Activated T-helper 2 cell treated with anti-CD3 and anti-CD28 coated beads, Interferon-gamma antibody, Interleukin-2, Interleukin-4, amounts not matched to agents 10 μg/mL and 5 μg/mL and 100 μg/mL, durations not matched to agents 14 hours and 24 hours and 36 hours (primary cell): ENCODE data around the gene BCL7C. TPM values are rescaled to one million over a fixed set of nuclear protein-coding genes. Genes with fewer than 3 reads are reported as not detected.
"Not testable (repeated sequence)": the region's sequence is repeated elsewhere in the genome, so short reads cannot be mapped to it uniquely, and the experiment has no call there.

Experiments used
- DNase-seq: peaks from one replicate; pipeline ENCODE4 v3.0.0; 2021; ENCODE audit warnings: low spot score
- H3K27ac Mint-ChIP-seq: one replicate; pipeline ENCODE4 v1.8.0; 2021; ENCODE audit warnings: mixed read lengths
- H3K27me3 Mint-ChIP-seq: one replicate; pipeline ENCODE4 v1.8.0; 2021; ENCODE audit warnings: low read depth, mixed read lengths
- H3K36me3 Mint-ChIP-seq: one replicate; pipeline ENCODE4 v1.8.0; 2021; ENCODE audit warnings: low read depth, mixed read lengths
- H3K4me1 Mint-ChIP-seq: one replicate; pipeline ENCODE4 v1.8.0; 2021; ENCODE audit warnings: low read depth, mixed read lengths
- H3K4me3 Mint-ChIP-seq: one replicate; pipeline ENCODE4 v1.8.0; 2021; ENCODE audit warnings: low read depth, mild to moderate bottlenecking, moderate library complexity, mixed read lengths
- H3K9me3 Mint-ChIP-seq: one replicate; pipeline ENCODE4 v1.8.0; 2021; ENCODE audit warnings: mixed read lengths
- intact Hi-C: fragments of 100-400 bp; cut with micrococcal nuclease; formaldehyde crosslinking; loops from one replicate; pipeline ENCODE4 v1.15.1; 2023
- total RNA-seq: library from RNA; stranded (reverse); gene quantifications from 2 replicates; pipeline ENCODE4 v1.2.3, GENCODE V29; 2022

BCL7C gene
- total RNA-seq, 1 donor from 2014 or later: 26.8 TPM

DNA sequence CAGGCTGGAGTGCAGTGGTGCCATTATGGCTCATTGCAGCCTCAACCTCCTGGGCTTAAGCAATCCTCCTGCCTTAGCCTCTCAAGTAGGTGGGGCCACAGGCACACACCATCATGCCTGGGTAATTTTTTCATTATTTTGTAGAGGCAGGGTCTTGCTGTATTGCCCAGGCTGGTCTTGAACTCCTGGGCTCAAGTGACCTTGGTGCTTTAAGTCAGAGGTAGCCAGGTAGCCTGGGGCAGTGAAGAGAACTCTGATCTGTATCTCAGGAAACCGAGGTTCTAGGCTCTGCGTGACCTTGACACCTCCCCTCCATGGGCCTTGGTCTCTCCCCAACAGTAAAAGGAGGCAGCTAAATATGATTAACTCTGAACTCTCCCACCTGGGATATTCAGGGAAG is 5.9 kb upstream of the BCL7C start:
- intact Hi-C loops: loop anchor here (1.0 kb wide), 1 partner anchor 43 kb away; no protein-coding TSS in a partner anchor

DNA sequence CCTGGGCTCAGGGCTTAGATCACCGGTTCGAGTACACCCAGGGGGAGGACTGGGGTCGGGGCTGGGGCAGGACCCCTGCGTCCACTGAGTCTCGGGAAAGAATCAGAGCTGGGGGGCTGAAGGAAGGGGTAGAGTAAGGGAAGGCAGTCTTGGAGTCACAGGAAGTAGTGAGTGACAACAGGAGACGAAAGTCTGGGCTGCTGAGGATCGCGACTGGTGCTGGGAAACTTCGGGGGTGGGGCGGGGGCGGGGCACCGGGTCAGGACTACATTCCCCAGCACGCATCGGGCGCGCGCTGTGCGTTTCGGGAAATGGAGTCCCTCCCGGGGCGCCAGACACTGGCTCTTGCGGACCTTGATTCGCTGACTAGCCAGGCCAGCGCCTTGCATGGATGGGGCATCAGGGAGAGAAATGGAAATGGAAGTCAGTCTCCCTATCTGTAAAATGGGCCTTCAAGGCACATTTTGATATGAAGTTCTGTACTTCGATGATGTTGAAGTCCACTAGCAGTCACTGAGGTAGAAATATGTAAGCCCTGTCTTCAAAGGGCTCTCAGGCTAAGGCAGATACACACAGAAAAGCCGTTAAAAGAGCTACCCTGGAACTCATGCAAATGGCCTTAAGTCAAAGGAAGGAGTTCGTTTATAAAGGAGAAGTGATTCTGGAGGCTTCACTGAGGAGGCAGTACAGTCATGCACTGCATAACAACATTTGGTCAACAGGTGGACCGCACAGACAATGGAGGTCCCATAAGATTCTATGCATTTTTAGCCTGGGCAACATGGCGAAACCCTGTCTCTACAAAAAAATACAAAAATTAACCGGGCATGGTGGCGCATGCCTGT is 3.2 kb upstream of the BCL7C start:
- Mint-ChIP-seq H3K4me3 (peak overlapping the region; percentile 59), H3K9me3 (no peaks in the 10 kb centered on the region), H3K27ac (peak overlapping the region; percentile 10), H3K36me3 (no peaks in the 10 kb centered on the region), H3K4me1 (peaks cover 40% of the 10 kb centered on the region), H3K27me3 (no peaks in the 10 kb centered on the region)
- intact Hi-C loops: loop anchor here (1.0 kb wide), 1 partner anchor 26 kb away; the partner anchor contains the start of gene FBXL19
- DNase-seq: peak; percentile 70

More for the DNA sequence above, 5.9 kb upstream of the BCL7C start:
- no peak for DNase-seq
- peaks cover 39% of the 10 kb centered on the region for H3K4me1 Mint-ChIP-seq
- H3K9me3 Mint-ChIP-seq: peaks cover 4% of the 10 kb centered on the region
- H3K36me3 Mint-ChIP-seq: peaks cover 7% of the 10 kb centered on the region
- H3K27ac Mint-ChIP-seq: no peak overlapping the region
- no peak overlapping the region for H3K4me3 Mint-ChIP-seq
- no peaks in the 10 kb centered on the region for H3K27me3 Mint-ChIP-seq

DNA sequence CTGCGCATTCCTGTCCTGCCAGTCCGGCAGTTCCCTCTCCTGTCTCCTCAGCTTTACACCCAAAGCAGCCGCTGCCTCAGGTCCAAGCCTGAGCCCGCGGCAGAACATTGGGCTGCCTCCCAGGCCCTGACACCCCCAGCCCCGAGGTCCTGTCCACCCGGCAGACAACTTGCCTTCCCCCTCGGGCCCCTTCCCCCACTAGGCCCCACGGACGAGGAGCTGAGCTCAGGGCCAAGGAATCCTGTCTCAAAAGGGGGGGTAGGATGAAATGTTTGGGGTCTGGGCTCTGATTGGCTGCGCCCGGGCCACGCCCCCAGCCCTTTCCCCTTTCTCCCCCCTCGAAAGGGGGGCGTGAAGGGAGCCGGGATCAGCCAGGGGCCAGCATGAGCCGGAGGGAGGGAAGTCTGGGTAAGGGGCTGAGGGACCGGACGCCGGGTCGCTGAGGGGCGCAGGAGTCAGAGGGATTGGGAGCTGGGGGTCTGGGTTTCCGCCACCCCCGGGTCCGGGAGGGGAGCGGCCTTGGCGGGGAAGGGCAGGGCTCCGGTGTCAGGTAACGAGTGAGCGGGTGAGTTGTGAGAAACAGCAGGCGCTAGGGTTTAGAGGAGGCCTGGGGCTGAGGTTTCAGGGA is 2.5 kb upstream of the BCL7C start, which contains the start of gene CTF1:
CTF1 (plus strand) TSS at position 354 of the 628 bp plus-strand sequence; CDS start at position 384, 30 bp downstream.
- H3K36me3 Mint-ChIP-seq: peaks cover 2% of the 10 kb centered on the region
- peak within 1 kb of the TSS; percentile 59 for H3K4me3 Mint-ChIP-seq
- peaks cover 38% of the 10 kb centered on the region for H3K4me1 Mint-ChIP-seq
- H3K9me3 Mint-ChIP-seq: no peaks in the 10 kb centered on the region
- H3K27me3 Mint-ChIP-seq: no peaks in the 10 kb centered on the region
- H3K27ac Mint-ChIP-seq: peak within 1 kb of the TSS; percentile 48
- intact Hi-C loops: no loop called here
- DNase-seq: no peak

DNA sequence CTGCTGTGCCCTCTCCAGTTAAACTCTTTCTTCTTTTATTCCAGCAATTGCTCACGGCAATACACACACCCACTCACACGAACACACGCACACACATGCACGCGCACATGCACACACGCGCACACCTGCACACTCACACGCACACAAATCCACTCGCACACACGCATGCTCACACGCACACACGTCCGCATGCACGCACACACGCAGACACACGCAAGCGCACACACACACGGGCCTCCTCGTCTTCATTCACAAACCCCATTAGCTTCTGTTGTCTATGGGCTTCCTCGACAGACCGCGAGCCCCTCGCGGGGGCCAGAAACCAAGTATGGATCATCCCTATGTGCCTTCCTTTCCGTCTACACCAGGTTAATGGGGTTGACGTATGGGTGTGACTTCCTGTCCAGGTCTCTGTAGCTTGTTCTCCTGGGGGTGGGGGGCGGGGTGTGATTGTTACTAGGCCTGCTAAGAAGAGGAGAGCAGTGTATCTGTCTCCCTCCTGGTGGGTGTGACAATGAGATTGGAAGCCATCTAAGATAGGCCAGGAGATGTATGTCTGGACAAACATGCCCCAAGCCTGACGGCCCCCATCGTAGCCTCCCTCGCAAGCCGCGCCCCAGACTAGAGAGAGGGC is 1.9 kb upstream of the BCL7C start:
- Mint-ChIP-seq H3K27ac (peak overlapping the region; percentile 48), H3K4me3 (peak overlapping the region; percentile 13), H3K27me3 (no peaks in the 10 kb centered on the region), H3K9me3 (no peaks in the 10 kb centered on the region), H3K36me3 (peaks cover 5% of the 10 kb centered on the region), H3K4me1 (peaks cover 33% of the 10 kb centered on the region)
- intact Hi-C loops: no loop called here
- DNase-seq: no peak

DNA sequence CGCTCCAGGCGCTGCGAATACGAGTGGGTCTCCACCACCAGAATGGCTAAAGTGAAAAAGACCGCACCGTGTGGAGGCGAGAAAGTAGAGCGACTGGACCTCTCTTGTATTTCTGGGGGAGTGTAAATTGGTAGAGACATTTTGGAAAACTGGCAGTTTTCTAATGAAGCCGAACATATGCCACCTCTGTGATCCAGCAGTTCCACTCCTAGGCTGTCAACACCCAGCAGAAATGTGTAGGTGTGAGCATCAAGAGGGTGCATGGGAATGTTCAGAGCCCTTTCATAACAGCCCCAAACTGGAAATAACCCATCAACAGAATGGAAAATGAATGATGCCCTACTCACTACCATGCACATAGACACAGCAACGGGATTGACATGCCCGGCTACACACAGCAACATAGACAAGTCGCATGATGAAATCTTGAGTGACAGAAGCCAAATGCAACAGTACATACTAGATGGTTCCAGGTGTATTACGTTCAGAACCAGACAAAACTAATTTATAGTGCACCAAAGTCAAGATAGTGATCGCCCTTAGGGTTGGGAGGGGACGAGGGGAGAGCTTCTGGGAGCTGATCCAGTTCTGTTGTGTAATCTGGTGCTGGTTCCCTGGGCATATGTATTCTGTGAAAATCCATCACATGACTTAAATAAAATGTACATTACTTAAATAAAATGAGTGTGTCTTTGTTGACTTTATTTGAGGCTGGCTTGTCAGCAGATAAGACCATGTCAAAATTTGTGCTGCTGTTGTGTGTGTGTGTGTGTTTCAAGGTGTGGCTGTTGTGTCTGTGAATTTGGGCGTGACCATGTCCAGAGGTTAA is 877 bp upstream of the BCL7C start:
- no peaks in the 10 kb centered on the region for H3K9me3 Mint-ChIP-seq
- peaks cover 27% of the 10 kb centered on the region for H3K4me1 Mint-ChIP-seq
- H3K36me3 Mint-ChIP-seq: peaks cover 10% of the 10 kb centered on the region
- no peaks in the 10 kb centered on the region for H3K27me3 Mint-ChIP-seq
- H3K4me3 Mint-ChIP-seq: peak overlapping the region; percentile 67
- DNase-seq: no peak
- peak overlapping the region; percentile 72 for H3K27ac Mint-ChIP-seq
- intact Hi-C loops: loop anchor here (1.0 kb wide), 1 partner anchor 19 kb away; no protein-coding TSS in a partner anchor

DNA sequence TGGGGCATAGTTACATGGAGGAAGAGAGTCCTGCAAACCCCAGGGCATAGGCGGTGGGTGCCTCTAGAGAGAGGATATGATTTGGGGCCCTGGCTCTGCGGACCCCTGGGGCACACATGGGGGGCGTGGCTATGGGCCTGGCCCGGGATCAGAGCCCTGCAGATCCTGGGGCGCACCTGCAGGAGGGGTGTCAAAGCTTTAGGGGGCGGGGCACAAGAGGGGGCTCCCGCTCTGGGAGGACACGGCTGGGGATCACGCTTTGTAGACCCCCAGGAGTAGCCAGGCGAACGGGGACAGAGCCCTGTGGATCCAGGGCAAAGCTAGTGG is 497 bp downstream of the BCL7C start:
- Mint-ChIP-seq H3K27me3 (no peaks in the 10 kb centered on the region), H3K9me3 (no peaks in the 10 kb centered on the region), H3K4me1 (peaks cover 28% of the 10 kb centered on the region), H3K4me3 (peak overlapping the region; percentile 91), H3K36me3 (peaks cover 19% of the 10 kb centered on the region), H3K27ac (peak overlapping the region; percentile 83)
- intact Hi-C loops: no loop called here
- DNase-seq: no peak

DNA sequence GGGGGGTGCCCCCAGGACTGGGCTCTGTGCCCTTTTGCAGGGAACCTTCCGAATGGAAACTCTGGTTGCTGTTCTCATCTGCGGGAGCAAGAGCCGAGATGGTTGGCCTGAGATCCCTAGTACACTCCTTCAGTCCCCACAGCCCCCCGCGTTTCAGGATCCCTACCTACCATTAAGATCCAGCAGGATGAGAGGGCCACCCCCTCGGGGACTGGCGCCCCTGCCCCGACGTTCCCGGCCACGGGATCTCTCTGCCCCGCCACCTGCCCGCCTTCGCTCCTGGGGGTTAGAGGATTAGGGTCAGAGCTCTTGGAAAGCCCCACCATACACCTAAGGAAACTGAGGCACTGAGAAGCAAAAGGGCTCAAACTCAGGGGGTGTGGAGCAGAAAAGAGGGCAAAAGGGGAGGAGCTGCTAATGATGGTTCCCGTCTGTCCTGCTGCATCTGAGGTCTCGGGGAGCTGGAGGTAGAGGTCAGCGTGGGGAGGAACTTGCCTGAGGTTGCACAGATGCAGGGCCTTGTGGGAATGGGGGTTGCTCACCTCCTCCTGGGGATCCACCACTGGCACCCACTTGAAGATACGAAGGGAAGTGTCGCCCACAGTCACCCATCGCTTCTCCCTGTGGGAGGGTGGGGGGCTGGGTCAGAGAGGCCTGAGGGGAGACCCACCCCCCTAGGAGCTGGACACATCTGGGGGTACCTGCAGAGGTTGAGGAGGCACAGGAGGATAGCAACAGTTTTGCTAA is 1.0 kb downstream of the BCL7C start:
- Mint-ChIP-seq H3K4me3 (peak overlapping the region; percentile 91), H3K4me1 (peaks cover 28% of the 10 kb centered on the region), H3K36me3 (peaks cover 19% of the 10 kb centered on the region), H3K27me3 (no peaks in the 10 kb centered on the region), H3K27ac (peak overlapping the region; percentile 83), H3K9me3 (no peaks in the 10 kb centered on the region)
- intact Hi-C loops: no loop called here
- no peak for DNase-seq

DNA sequence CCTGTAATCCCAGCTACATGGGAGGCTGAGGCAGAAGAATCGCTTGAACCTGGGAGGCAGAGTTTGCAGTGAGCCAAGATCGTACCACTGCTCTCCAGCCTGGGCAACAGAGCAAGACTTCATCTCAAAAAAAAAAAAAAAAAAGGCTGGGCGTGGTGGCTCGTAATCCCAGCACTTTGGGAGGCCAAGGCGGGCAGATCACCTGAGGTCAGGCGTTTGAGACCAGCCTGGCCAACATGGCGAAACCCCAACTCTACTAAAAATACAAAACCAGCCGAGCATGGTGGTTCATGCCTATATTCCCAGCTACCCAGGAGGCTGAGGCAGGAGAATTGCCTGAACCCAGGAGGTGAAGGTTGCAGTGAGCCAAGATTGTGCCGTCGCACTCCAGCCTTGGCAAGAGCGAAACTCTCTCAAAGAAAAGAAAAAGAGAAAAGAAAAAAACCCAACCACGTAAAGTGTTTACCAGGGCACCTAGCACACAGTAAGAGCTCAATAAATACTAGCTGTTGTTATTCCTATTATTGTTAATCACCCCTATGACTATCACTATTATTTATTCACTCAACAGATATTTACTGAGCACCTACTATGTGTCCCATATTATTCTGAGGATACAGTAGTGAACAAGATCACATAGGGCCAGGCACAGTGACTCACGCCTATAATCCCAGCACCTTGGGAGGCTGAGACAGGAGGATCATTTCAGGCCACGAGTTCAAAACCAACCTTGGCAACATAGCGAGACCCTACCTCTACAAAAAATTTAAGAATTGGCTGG is 2.6 kb downstream of the BCL7C start:
- intact Hi-C loops, DNase-seq, H3K27me3 Mint-ChIP-seq, H3K27ac Mint-ChIP-seq, H3K9me3 Mint-ChIP-seq: not testable (repeated sequence)
- H3K36me3 Mint-ChIP-seq: peaks cover 25% of the 10 kb centered on the region
- H3K4me3 Mint-ChIP-seq: peak overlapping the region; percentile 26
- peaks cover 23% of the 10 kb centered on the region for H3K4me1 Mint-ChIP-seq

DNA sequence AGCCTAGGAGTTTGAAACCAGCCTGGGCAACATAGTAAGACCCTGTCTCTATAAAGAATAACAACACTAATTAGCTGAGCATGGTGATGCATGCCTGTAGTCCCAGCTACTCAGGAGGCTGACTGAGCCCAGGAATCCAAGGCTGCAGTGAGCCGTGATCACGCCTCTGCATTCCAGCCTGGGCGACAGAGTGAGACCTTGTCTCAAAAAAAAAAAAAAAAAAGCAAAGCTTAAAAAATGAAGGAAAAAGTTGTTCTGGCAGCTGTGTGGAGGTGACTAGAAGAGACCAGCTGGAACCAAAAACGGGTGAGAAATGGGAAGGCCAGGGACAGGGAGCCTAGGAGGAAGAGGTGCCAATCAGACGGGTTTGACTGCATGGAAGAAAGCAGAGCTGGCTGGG is 4.2 kb downstream of the BCL7C start:
- no peaks in the 10 kb centered on the region for H3K9me3 Mint-ChIP-seq
- no peaks in the 10 kb centered on the region for H3K27me3 Mint-ChIP-seq
- H3K36me3 Mint-ChIP-seq: peaks cover 32% of the 10 kb centered on the region
- H3K4me1 Mint-ChIP-seq: peaks cover 21% of the 10 kb centered on the region
- intact Hi-C loops: no loop called here
- no peak for DNase-seq
- no peak overlapping the region for H3K4me3 Mint-ChIP-seq
- H3K27ac Mint-ChIP-seq: no peak overlapping the region

DNA sequence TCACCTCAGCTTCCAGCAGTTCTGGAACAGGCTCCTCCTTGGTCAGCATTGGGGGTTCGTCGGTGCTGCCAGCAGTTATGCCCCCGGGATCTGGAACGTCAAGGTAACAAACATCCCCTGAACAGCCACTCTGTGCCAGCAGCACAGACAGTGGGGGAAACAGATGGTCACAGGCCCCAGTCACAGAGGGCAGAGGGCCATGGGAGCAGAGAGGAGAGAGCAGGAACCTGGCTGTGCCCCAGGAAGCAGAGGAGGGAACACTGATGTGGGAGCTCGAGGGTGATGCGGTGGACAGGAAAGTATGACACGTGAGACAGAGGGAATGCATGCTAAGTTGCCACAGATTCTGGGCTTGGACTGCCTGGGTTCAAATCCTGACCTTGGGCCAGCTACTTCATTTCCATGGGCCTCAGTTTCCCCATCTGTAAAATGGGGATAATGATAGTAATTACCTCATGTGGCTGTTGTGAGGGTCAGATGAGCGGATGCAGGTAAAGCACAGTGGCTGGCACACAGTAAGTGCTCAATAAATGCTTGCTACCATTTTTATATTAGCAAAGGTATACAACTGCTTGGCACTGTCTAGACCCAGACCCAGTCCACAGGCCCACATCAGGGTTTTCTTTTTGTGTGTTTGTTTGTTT is 4.9 kb downstream of the BCL7C start:
- H3K27me3 Mint-ChIP-seq: no peaks in the 10 kb centered on the region
- intact Hi-C loops: no loop called here
- DNase-seq: no peak
- H3K4me3 Mint-ChIP-seq: no peak overlapping the region
- peaks cover 15% of the 10 kb centered on the region for H3K4me1 Mint-ChIP-seq
- H3K27ac Mint-ChIP-seq: no peak overlapping the region
- H3K36me3 Mint-ChIP-seq: peaks cover 33% of the 10 kb centered on the region
- no peaks in the 10 kb centered on the region for H3K9me3 Mint-ChIP-seq

DNA sequence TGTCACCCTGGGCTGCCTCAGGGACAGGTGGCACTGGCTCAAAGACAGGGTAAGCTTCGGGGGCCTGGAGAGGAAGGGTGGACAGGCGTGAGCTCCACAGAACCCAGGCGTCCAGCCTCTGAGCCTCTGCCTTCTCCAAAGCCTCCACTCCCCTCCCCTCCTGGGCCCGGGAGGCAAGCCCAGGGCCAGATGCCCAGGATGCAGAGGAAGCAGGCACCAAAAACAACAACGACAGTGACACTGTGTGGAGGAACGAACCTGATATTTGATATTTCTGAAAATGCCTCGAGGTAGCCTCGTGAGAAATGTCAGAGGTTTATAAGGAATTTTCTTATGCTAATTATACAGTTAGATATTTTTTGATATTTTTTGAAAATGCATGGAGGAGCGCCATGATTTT is 6.0 kb downstream of the BCL7C start:
- DNase-seq: no peak
- Mint-ChIP-seq H3K4me3 (no peak overlapping the region), H3K36me3 (peaks cover 35% of the 10 kb centered on the region), H3K27me3 (no peaks in the 10 kb centered on the region), H3K4me1 (peaks cover 13% of the 10 kb centered on the region), H3K9me3 (no peaks in the 10 kb centered on the region), H3K27ac (no peak overlapping the region)
- intact Hi-C loops: no loop called here
